HG03520 (cell line): ENCODE measurements around the gene RAPGEF1.

Experiments used
- ATAC-seq: cut with Tn5 transposase; IDR thresholded peaks from one replicate; pipeline ENCODE4 v1.9.1; 2021; ENCODE audit warnings: mild to moderate bottlenecking, moderate library complexity; ENCODE audit not compliant: unreplicated experiment

RAPGEF1 gene

GRCh38 chr9:131752231-131752884 is 12.5 kb upstream of the RAPGEF1 start:
- ATAC-seq: no peak

- no peak for ATAC-seq
Measured at GRCh38 chr9:131748411-131748955, 8.6 kb upstream of the RAPGEF1 start.

- ATAC-seq: no peak
Measured at GRCh38 chr9:131747352-131747751, 7.5 kb upstream of the RAPGEF1 start.

GRCh38 chr9:131745610-131746009 is 5.7 kb upstream of the RAPGEF1 start:
- no peak for ATAC-seq

GRCh38 chr9:131744720-131745201 is 4.9 kb upstream of the RAPGEF1 start:
- ATAC-seq: no peak

- ATAC-seq: no peak
Measured at GRCh38 chr9:131744171-131744719, 4.4 kb upstream of the RAPGEF1 start.

- no peak for ATAC-seq
Measured at GRCh38 chr9:131743501-131743900, 3.6 kb upstream of the RAPGEF1 start.

GRCh38 chr9:131743096-131743495 is 3.2 kb upstream of the RAPGEF1 start:
- no peak for ATAC-seq

GRCh38 chr9:131740898-131741297 is 1.0 kb upstream of the RAPGEF1 start:
- no peak for ATAC-seq

- peak; percentile 28 for ATAC-seq
Measured at GRCh38 chr9:131739133-131739958, 530 bp downstream of the RAPGEF1 start.

GRCh38 chr9:131738293-131739132 is 1.4 kb downstream of the RAPGEF1 start:
- no peak for ATAC-seq

- no peak for ATAC-seq
Measured at GRCh38 chr9:131737426-131737825, 2.5 kb downstream of the RAPGEF1 start.

GRCh38 chr9:131736431-131736830 is 3.4 kb downstream of the RAPGEF1 start:
- ATAC-seq: no peak

- no peak for ATAC-seq
Measured at GRCh38 chr9:131735238-131736128, 4.4 kb downstream of the RAPGEF1 start.

- ATAC-seq: no peak
Measured at GRCh38 chr9:131734781-131735180, 5.1 kb downstream of the RAPGEF1 start.

GRCh38 chr9:131734165-131734610 is 5.7 kb downstream of the RAPGEF1 start:
- no peak for ATAC-seq

- no peak for ATAC-seq
Measured at GRCh38 chr9:131733541-131734061, 6.3 kb downstream of the RAPGEF1 start.

GRCh38 chr9:131732636-131733289 is 7.1 kb downstream of the RAPGEF1 start:
- no peak for ATAC-seq

GRCh38 chr9:131732061-131732526 is 7.8 kb downstream of the RAPGEF1 start:
- no peak for ATAC-seq
